HepG2 (cell line): Measurements from ENCODE around the gene CAMK4.

Experiments used
- GABPA ChIP-seq, 2 experiments: IDR thresholded peaks; 2 replicates each; pipeline ENCODE4 v1.6.1; 2011 to 2016; ENCODE audit warnings: low read depth in 2 of 2, low read length in 1 of 2, missing biosample characterization in 1 of 2, missing genetic modification characterization in 1 of 2
- JUN ChIP-seq: sonication (generic); formaldehyde crosslinking; IDR thresholded peaks from 2 replicates; pipeline ENCODE4 v1.4.0; 2020; ENCODE audit warnings: mild to moderate bottlenecking, missing genetic modification reagents
- RBFOX2 ChIP-seq: fragments of 200-400 bp; formaldehyde crosslinking; IDR thresholded peaks from 2 replicates; pipeline ENCODE4 v1.6.1; 2017; ENCODE audit warnings: low read depth, mild to moderate bottlenecking, low read length
- RNF2 ChIP-seq: fragments of 450-650 bp; conservative IDR thresholded peaks from 2 replicates; pipeline ENCODE4 v1.6.1; 2016; ENCODE audit warnings: low read depth
- TAF1 ChIP-seq: sonication (generic); formaldehyde crosslinking; IDR thresholded peaks from 2 replicates; pipeline ENCODE4 v1.4.0; 2020; ENCODE audit warnings: missing genetic modification reagents
- ZNF143 ChIP-seq: sonication (generic); formaldehyde crosslinking; IDR thresholded peaks from 2 replicates; pipeline ENCODE4 v1.4.0; 2020; ENCODE audit warnings: missing genetic modification reagents

DNA sequence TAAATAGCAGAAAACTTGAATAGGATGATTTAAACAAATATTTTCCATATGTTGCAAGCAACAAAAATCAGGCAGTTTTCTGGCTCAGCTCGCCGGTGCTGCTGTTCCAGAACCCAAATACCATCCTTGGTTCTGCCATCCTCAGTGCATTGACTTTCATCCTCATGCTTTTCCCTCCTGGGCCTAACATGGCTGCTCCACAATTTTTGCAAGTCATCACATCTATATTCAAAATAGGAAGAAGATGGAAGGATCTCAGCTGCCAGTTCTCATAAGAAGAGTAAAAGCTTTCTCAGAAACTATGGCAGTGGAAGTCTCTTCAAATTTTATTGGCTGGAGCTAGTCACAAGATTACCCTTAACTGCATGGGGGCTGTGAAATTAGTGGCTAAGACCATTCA, 151.5 kb downstream of the CAMK4 start:
- no peak for TF ChIP-seq TAF1
- TF ChIP-seq RNF2, result no peak
- no peak for TF ChIP-seq JUN (CRISPR knock-in tag)
- no peak for TF ChIP-seq RBFOX2
- no peak for TF ChIP-seq ZNF143 (CRISPR knock-in tag)
- TF ChIP-seq GABPA (IDR thresholded peaks at IDR 0.05; ENCODE audit: low read depth, low read length), result no peak
- TF ChIP-seq GABPA (CRISPR knock-in tag; IDR thresholded peaks at IDR 0.05; ENCODE audit: low read depth), result no peak
